SIG-M5 treated with dmso at 0.1 percent for 504 hours (cell line): ENCODE data around the gene NLGN3.

Source experiments
- DNase-seq: peaks from one replicate; lab custom pipeline; 2025; ENCODE audit not compliant: unreplicated experiment; lab: John Stamatoyannopoulos, UW

NLGN3 gene

DNA sequence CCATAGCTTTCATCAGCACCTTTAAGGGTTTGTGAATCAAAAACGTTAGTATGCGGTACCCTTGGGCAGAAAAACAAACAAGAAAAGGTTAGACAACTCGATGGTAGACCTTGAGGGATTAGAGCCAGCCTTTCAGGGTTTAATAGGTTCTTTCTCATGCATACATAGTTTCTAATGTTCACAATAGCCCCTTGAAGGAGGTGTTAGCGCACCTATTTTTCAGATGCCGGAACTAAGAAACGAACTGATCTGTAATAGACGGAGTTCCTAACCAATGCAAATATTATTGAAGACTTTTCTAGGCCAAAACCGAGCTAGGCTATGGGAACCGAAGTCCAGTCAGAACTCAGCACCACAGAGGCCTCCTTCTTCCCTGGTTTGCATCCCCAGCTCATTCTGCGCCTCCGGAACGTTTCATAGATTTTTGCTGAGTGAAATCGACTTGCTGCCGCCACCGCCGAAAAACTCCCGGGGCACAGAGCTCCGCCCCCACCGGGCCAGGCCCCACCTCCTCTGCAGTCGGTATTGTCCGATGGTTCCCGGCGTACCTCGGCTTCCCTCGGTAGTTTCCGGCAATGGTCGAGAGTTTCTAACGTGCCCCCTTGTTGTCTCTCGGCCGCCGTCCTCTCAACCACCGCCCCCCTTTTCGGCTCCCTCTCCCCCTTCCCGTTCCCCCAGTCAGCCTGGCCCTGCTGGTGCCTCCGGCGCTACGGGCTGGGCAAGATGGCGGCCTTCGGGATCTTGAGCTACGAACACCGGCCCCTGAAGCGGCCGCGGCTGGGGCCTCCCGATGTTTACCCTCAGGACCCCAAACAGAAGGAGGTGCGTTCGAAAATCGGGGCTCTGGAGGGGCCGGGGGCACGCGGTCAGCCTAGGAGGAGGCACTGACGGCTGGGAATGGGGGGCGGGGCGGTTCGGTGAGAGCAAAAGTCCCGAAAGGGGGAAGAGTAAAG, 26.3 kb upstream of the NLGN3 start, which contains the start of gene MED12:
Gene MED12 (plus strand): TSS at position 565 of the 953 bp plus-strand sequence. CDS start 159 bp downstream, at position 724.
- peak; percentile 63 for DNase-seq

DNA sequence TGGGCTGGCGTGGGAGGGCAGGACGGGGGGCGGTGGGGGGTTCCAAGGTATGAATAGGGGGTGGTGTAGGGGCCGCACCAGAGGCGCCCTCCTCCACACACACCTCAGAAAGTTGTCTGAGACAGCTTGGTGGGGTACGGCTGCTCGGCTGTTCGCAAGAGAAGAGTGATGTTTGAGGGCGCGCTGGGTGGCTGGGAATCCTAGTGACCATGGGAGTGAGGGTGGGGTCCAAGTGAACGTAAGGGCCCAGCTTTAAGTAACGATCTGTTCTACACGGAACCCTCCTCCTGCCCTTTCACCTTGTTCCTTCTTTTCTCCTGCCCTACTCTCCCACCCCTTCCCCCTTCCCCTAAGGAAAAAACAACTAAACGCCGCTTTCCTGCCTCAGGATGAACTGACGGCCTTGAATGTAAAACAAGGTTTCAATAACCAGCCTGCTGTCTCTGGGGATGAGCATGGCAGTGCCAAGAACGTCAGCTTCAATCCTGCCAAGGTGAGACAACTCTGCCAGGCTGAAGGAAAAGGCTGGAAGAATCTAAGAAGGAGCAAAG, 25.6 kb upstream of the NLGN3 start:
- DNase-seq, result no peak

DNA sequence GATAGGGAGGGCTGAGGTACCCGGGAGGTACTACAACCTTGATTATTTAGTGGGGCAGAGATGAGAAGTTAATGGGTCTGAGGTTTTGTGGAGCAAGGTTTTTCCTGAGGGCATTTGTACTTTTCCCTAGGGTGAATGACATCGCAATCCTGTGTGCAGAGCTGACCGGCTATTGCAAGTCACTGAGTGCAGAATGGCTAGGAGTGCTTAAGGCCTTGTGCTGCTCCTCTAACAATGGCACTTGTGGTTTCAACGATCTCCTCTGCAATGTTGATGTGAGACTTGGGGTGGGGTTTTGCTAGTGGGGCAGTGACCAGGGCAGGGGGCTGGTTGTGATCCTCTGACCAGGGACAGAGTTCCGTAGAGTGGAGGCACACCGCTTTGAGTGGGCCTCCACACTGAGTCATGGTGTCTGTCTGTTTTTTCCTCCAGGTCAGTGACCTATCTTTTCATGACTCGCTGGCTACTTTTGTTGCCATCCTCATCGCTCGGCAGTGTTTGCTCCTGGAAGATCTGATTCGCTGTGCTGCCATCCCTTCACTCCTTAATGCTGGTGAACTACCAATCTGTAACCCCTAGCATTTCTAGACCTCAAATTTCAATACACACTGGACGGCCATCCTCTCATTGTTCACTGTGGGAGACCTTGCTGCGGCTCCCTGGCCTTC, 16.3 kb upstream of the NLGN3 start:
- no peak for DNase-seq

DNA sequence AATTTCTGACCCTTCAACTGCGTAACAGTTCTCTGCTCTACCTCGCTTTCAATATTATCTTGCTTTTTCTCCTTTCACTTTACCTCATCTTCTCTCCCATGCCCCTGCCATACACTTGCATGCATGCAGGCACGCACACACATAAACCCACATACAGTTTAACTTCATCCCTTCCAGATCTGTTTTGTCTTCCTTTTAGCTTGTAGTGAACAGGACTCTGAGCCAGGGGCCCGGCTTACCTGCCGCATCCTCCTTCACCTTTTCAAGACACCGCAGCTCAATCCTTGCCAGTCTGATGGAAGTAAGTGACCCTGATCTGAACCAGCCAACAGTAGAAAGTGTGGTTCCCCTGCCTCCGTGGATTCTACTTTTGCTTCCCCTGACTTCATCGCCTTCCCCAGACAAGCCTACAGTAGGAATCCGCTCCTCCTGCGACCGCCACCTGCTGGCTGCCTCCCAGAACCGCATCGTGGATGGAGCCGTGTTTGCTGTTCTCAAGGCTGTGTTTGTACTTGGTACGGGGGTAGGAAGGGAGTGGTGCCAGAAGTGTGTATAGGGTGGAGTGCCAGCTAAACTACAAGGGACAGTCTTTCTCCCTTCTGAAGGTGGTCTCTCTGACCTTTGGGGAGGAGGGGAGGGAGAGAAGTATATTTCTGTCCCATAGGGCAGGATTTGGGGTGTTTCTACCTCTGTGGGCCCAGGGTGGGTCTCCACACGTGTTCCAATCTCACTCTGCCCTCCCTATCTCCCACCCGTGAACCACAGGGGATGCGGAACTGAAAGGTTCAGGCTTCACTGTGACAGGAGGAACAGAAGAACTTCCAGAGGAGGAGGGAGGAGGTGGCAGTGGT, 15.5 kb upstream of the NLGN3 start:
- DNase-seq, result peak; percentile 56

DNA sequence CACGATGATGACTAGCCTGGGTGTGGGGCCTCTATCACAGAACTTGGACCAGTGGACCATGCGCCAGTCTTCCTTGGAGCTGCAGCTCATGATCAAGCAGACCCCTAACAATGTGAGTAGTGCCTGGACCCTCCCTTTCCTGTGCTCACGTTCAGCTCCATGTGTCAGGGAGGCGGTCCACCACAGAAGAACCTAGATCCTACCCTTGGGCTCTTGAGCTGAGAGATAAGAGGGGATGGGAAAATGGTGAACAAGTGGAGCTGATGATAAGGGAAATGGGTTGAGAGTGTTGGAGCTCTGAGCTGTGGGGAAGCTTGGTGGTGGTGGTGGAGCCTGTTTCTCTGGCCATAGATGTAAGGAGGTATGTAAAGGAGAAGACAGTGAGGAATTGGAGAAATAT, 13.1 kb upstream of the NLGN3 start:
- DNase-seq, result no peak

DNA sequence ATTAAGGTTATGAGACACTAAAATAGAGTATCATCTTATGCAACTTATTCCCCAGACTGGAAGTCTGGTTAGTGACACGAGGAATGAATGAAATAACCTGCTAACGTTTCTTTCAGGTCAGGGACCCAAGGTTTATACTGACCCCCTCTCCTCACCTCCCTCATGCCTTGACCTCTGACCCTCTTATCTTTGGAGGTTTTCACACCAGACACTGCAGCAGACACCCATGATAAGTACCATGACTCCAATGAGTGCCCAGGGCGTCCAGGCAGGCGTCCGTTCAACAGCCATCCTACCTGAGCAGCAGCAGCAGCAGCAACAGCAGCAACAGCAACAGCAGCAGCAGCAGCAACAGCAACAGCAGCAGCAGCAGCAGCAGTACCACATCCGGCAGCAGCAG, 4.2 kb upstream of the NLGN3 start:
- no peak for DNase-seq

DNA sequence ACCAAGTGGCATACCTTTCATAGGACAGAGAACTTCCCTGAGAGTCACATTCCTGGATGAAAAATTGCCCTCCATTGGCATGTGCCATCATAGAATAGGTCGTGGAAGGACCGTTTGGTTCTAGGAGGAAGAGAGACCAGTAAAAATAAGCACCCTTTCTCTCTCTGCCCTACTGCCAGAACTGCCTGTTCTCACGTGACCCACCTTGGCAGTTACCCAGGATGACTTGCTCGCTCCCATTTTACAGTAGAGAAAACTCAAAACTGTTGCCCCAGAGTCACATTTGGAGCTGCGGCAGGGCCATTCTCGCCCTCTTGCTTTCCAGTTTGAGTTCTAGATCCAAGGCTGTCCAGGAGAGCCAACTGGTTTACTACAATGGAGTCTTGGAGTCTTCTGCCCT, 1.1 kb upstream of the NLGN3 start:
- DNase-seq, result no peak

DNA sequence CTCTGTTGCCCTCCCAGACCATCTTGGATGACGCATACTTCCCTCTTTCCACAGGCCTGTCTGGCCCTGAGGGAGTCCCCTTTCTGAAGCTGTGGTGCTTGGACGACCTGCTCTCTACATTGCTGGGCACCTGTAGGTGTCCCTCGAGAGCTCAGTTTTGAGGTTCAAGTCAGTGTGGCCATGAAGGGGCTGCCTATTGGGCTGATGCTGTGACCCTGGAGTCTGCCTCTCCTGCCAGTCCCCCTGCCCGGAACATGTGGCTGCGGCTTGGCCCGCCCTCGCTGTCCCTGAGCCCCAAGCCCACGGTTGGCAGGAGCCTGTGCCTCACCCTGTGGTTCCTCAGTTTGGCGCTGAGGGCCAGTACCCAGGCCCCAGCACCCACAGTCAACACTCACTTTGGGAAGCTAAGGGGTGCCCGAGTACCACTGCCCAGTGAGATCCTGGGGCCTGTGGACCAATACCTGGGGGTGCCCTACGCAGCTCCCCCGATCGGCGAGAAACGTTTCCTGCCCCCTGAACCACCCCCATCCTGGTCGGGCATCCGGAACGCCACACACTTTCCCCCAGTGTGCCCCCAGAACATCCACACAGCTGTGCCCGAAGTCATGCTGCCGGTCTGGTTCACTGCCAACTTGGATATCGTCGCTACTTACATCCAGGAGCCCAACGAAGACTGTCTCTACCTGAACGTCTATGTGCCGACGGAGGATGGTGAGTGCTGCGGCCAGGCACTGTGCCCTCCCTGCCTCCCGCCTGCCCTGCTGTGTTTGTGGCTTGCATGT, 3.0 kb downstream of the NLGN3 start:
- no peak for DNase-seq

DNA sequence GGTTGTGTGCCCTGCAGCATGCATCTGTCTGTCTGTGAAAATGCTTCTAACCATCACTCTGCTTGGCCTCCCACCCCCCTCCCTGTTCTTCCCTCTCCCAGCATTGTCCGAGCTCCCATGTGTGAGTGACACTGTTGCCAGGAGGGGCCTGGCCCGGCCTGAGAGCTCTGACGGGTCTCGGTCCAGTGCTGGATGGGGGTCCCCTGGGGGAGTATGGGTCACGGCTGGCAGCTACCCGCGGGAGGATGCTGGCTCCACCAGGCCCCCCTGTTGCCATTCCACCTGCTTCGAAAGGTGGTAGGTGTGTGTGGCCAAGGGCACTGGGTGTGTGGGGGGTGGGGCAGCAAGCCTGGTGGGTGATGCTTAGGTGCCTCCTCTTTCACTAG, 3.6 kb downstream of the NLGN3 start:
- DNase-seq, result no peak

DNA sequence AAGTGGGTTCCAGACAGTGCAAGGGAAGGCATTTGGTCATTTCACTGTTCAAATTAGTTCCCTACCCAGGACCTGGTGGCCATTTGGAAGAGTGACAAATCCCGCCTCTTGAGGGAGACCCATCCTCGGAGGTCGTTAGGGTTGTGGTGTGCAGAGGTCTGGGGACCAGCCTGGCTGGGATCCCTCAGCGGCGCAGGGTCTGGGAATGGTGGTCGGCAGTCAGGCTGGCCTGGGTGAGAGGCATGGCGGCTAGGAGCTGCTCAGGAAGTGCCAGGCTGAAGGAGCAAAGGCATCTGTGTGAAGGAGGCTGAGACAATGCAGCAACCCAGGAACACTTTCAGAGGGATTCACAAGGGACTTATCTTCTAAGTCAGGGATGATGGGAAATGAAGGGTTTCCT, 6.7 kb downstream of the NLGN3 start:
- DNase-seq, result no peak

DNA sequence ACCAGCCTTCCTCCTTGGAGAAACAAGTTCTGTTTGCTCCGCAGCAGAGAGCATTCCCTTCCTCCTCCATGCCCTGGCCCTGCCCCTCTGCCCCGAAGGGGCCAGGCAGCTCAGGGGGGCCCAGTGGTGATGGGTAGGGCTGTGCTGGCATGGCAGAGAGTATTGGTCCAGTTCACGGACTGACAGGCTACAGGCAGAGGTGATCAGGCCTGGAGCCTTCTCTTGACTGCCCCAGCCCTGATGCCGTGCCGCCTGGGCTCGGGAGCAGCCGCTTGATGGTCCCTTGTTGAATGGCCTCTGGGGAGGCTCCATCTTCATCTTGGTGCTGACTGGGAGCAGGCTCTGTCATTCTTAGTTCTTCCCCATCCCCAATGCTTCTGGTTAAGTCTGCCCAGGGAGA, 9.6 kb downstream of the NLGN3 start:
- DNase-seq, result no peak

DNA sequence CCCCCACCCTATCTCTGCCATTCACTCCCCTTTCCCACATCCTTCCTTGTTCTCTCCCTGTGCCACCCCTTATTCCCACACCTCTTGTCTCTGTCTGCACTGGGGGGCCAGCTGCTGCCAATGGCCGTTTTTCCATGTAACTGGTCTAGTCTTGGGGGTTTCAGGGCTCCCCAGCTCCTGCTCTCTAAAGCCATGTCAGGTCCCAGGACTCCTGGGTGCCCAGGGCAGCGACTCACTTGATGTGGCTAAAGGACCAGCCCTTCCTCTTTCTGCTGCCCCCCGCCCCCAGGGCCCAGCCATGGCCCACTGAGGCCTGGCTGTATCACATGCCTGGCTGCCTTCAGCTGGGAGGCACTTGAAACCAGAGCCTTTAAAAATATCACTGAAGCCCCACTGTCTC, 10.0 kb downstream of the NLGN3 start:
- DNase-seq, result no peak

DNA sequence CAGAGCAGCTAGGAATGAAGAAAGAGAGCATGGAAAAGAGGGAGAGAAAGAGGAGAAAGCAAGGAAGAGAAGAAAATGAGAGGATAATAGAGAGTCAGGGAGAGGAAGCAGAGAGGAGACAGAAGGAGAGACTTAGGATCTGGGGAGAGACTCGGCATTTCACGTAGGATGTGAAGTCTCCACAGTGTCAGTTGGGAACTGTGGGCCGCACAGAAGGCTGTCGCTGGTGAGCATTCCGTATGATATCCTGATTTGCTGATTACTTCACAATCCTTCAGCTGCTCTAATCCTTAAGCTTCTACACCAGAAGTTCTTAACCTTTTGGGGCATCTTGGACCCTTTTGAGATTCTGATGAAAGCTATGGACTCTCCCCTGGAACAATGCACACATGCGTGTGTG, 14.0 kb downstream of the NLGN3 start:
- no peak for DNase-seq

DNA sequence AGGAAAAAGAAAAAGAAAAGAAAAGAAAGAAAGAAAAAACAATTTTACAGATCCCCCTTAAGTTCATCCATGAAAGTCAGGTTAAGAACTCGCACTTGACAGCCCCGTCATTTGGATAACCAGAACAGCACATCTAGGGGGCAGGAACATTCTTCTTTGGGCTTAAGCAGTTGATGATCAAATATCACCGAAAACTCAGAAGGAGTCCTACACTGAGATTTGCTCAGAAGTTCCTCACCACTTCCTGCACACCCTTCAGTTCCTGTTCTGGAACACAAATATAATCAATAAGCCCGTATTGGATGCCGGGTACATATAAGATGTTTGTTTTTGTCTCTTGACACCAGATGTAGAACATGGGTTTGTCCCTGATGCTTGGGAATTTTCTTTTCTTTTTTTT, 14.7 kb downstream of the NLGN3 start:
- no peak for DNase-seq

DNA sequence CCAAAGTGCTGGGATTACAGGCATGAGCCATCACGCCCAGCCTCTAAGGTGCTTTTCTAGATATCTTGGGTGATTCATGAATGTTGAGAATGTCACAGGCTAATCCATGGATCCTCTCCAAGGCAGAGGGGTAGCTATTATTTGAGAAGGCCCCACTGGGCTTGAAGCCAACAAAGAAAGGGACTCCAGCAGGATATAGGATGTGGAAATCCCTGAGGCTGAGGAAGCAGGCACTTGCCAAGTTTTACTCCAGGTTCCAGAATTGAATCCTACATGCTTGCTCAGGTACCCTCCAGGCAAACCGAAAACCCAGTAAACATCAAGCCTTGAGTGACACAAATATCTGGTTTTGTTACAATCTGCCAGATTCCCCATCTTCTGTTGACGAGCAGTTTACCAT, 15.8 kb downstream of the NLGN3 start:
- no peak for DNase-seq

DNA sequence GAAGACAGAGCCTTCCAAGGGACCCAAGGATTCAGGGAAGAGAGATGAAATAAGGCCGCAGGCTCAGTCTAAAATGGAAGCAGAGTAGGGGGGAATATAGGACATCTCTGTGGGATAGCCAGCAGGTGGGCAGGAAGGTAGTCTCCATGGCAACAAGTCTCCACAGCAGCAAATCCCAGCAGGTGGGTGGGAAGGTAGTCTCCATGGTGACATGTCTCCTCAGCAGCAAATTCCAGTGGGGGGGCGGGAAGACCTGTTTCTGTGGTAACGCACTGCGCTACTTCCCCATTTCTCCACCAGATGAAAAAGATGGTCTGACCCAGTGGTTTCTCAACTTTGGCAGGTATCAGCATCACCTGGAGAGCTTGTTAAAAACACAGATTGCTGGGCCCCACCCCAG, 18.3 kb downstream of the NLGN3 start:
- DNase-seq, result no peak

DNA sequence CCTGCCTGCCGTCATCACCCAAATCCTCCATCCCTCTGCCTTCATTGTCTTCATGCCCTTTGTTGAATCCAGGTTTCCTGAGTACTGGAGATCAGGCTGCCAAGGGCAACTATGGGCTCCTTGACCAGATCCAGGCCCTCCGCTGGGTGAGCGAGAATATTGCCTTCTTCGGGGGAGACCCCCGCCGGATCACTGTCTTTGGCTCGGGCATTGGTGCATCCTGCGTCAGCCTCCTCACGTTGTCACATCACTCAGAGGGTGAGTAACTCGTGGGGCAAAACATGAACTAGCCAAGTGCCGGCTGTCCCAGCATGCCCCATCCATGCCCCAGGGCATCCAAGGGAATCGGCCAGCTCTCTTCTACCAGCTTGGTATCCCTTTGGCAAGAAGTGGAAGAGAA, 19.4 kb downstream of the NLGN3 start:
- DNase-seq, result no peak

DNA sequence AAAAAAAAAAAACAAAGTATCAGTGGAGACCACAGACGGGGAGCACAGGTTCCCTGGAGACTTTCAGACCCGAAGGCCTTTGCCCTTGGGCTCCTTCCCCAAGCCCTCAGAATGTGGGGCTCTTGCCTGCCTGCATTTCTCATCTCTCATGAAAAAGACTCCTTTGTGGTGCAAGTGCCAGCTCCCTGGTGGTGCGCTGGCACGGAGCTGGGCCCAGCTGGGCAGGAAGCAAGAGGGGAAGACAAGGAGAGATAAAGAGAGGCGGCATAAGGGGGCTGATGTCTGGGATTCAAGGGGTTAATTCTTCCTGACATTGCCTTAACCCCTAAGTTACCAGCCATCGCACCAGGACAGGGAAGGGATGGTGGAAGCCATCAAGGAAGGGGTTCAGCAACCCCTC, 21.8 kb downstream of the NLGN3 start:
- DNase-seq, result no peak

DNA sequence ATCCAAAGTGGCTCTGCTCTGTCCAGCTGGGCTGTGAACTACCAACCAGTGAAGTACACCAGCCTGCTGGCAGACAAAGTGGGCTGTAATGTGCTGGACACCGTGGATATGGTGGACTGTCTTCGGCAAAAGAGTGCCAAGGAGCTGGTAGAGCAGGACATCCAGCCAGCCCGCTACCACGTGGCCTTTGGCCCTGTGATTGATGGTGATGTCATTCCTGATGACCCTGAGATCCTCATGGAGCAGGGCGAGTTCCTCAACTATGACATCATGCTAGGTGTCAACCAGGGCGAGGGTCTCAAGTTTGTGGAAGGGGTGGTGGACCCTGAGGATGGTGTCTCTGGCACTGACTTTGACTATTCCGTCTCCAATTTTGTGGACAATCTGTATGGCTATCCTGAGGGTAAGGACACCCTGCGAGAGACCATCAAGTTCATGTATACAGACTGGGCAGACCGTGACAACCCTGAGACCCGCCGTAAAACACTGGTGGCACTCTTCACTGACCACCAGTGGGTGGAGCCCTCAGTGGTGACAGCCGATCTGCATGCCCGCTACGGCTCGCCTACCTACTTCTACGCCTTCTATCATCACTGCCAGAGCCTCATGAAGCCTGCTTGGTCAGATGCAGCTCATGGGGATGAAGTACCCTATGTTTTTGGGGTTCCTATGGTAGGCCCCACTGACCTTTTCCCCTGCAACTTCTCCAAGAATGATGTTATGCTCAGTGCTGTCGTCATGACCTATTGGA, 22.6 kb downstream of the NLGN3 start:
- no peak for DNase-seq

DNA sequence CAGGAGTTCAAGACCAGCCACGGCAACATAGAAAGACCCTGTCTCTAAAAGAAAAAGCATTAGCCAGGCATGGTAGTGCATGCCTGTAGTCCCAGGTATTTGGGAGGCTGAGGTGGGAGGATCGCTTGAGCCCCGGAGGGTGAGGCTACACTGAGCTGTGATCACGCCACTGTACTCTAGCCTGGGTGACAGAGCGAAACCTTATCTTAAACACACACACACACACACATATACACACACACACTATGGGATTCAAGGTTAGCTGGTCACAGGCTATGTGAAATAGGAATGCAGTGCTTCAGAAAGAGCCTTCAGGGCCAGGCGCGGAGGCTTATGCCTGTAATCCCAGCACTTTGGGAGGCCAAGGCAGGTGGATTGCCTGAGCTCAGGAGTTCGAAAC, 23.5 kb downstream of the NLGN3 start:
- no peak for DNase-seq
